ENCODE measurements around the gene MGA. TPM values are rescaled to one million over a fixed set of nuclear protein-coding genes. Genes with fewer than 3 reads are reported as not detected.

The MGA gene
- total RNA-seq, 1 experiment from 2014 or later: 38.5 TPM

DNA sequence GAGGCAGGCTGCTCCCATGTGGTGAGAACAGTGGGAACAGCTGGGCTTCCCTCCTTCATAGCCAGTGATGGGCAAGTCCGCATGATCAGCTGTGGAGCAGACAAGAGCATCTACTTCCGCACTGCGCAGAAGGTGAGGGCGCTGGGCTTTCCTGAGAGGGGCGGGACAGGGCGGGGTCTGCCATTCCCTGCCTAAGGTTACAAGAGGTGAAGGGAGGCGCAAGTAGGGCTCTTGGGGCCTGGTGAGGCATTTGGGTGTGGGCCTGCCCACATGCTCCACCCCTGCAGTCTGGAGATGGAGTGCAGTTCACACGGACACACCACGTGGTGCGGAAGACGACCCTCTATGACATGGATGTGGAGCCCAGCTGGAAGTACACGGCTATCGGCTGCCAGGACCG lies 157.1 kb downstream of the MGA start:
- intact Hi-C loops (cut with micrococcal nuclease; ENCODE audit: unreplicated experiment): loop anchor here (10.0 kb wide), 1 partner anchor 263 kb away; the partner anchor contains the start of gene TYRO3
- Histone ChIP-seq H3F3A (ENCODE audit: insufficient read depth, low read depth) (no peaks in the 10 kb centered on the region), H3K4me2 (no peak overlapping the region), H3K9me2 (ENCODE audit: insufficient read depth) (no peaks in the 10 kb centered on the region), H3K27ac (no peak overlapping the region), H3K79me2 (ENCODE audit: low read depth) (no peaks in the 10 kb centered on the region), H3K27me3 (ENCODE audit: insufficient read depth, low read depth) (no peaks in the 10 kb centered on the region), H4K20me1 (ENCODE audit: insufficient read depth) (no peaks in the 10 kb centered on the region), H3K36me3 (ENCODE audit: low read depth) (no peaks in the 10 kb centered on the region), H3K9me3 (ENCODE audit: insufficient read depth, low read depth) (no peaks in the 10 kb centered on the region), H3K4me1 (replicated peaks; ENCODE audit: insufficient read depth) (no peaks in the 10 kb centered on the region), H2AFZ (no peak overlapping the region), H3K4me3 (no peak overlapping the region)
- no peak for DNase-seq
- ChIA-PET POLR2A (ENCODE audit: unreplicated experiment) (no interaction called here), CTCF (interaction anchor here (0.5 kb wide), 1 partner anchor 19 kb away, joined by 3 read pairs; no protein-coding TSS in a partner anchor)
- TF ChIP-seq EZH2 (IDR thresholded peaks at IDR 0.05; ENCODE audit: low read depth): no peak
- TF ChIP-seq, protein P1, sequence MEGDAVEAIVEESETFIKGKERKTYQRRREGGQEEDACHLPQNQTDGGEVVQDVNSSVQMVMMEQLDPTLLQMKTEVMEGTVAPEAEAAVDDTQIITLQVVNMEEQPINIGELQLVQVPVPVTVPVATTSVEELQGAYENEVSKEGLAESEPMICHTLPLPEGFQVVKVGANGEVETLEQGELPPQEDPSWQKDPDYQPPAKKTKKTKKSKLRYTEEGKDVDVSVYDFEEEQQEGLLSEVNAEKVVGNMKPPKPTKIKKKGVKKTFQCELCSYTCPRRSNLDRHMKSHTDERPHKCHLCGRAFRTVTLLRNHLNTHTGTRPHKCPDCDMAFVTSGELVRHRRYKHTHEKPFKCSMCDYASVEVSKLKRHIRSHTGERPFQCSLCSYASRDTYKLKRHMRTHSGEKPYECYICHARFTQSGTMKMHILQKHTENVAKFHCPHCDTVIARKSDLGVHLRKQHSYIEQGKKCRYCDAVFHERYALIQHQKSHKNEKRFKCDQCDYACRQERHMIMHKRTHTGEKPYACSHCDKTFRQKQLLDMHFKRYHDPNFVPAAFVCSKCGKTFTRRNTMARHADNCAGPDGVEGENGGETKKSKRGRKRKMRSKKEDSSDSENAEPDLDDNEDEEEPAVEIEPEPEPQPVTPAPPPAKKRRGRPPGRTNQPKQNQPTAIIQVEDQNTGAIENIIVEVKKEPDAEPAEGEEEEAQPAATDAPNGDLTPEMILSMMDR (conservative IDR thresholded peaks at IDR 0.05): no peak
- no TSS peak for BruUV-seq (replicated peaks)

DNA sequence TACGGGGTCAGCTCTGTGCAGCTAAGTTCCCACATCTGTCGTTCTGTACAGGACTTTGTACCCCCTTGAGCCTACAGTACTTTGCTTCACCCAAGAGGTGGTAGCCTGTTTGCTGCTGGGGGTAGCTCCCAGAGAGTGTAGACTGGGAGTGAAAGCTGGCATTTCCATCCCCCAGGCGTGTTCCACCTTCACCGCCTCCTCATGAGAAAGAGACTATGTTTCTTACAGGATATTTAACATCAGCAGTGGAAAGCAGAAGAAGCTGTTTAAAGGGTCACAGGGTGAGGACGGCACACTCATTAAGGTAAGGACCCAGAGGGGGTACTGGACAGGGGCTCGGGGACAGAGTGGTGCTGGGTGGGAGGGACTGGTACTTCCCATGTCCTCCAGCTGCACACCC lies 157.6 kb downstream of the MGA start:
- Histone ChIP-seq H3K4me1 (replicated peaks; ENCODE audit: insufficient read depth) (no peaks in the 10 kb centered on the region), H3K4me3 (no peak overlapping the region), H3K27me3 (ENCODE audit: insufficient read depth, low read depth) (no peaks in the 10 kb centered on the region), H3F3A (ENCODE audit: insufficient read depth, low read depth) (no peaks in the 10 kb centered on the region), H4K20me1 (ENCODE audit: insufficient read depth) (no peaks in the 10 kb centered on the region), H3K9me3 (ENCODE audit: insufficient read depth, low read depth) (no peaks in the 10 kb centered on the region), H3K4me2 (no peak overlapping the region), H3K36me3 (ENCODE audit: low read depth) (no peaks in the 10 kb centered on the region), H3K9me2 (ENCODE audit: insufficient read depth) (no peaks in the 10 kb centered on the region), H3K27ac (no peak overlapping the region), H2AFZ (no peak overlapping the region), H3K79me2 (ENCODE audit: low read depth) (no peaks in the 10 kb centered on the region)
- POLR2A ChIA-PET (ENCODE audit: unreplicated experiment): no interaction called here
- TF ChIP-seq EZH2 (IDR thresholded peaks at IDR 0.05; ENCODE audit: low read depth): no peak
- TF ChIP-seq, protein P1 (conservative IDR thresholded peaks at IDR 0.05): no peak
- intact Hi-C loops (cut with micrococcal nuclease; ENCODE audit: unreplicated experiment): loop anchor here (10.0 kb wide), 1 partner anchor 263 kb away; the partner anchor contains the start of gene TYRO3
- DNase-seq: no peak
- CTCF ChIA-PET: interaction anchor here (0.5 to 0.6 kb wide), 2 partner anchors 20 to 44 kb away, joined by 3 to 4 read pairs; no protein-coding TSS in a partner anchor
- no TSS peak for BruUV-seq (replicated peaks)

DNA sequence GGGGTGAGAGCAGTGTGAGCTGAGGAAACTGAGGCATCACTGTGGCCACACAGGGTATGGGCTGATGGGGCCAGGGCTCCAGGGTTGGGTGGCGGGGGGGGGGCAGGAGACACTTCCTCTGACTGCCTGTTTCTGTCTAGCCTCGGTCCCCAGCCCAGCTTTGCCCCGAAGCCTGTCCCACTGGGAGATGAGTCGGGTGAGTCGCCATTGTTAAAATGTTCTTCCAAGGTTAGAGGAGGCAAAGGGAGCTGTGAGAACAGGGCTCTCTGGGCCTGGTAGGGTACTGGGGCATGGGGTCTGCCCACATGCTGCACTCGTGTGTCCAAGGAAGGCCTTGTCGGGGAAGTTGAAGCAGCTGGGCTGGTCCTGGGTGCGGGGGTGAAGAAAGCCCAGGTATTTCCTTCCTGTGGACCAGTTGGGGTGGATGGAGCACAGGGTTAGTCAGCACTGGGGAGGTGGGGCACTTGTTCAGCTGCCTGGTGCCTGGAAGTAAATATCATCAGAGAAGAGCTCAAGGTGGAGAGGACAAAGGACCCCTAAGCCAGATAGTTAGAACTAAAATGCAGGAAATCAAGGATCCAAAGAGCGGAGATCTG lies 159.3 kb downstream of the MGA start:
- TF ChIP-seq, protein P1 (conservative IDR thresholded peaks at IDR 0.05): no peak
- H2AFZ ChIP-seq: no peak overlapping the region
- H3K4me2 ChIP-seq: no peak overlapping the region
- H3K36me3 ChIP-seq (ENCODE audit: low read depth): no peaks in the 10 kb centered on the region
- no peak overlapping the region for H3K4me3 ChIP-seq
- no TSS peak for BruUV-seq (replicated peaks)
- H3K27me3 ChIP-seq (ENCODE audit: insufficient read depth, low read depth): no peaks in the 10 kb centered on the region
- intact Hi-C loops (cut with micrococcal nuclease; ENCODE audit: unreplicated experiment): loop anchor here (10.0 kb wide), 1 partner anchor 265 kb away; the partner anchor contains the start of gene TYRO3
- no peaks in the 10 kb centered on the region for H3K9me2 ChIP-seq (ENCODE audit: insufficient read depth)
- H3F3A ChIP-seq (ENCODE audit: insufficient read depth, low read depth): no peaks in the 10 kb centered on the region
- ChIA-PET CTCF (interaction anchor here (0.6 kb wide), 1 partner anchor 95 kb away, joined by 4 read pairs; no protein-coding TSS in a partner anchor), POLR2A (ENCODE audit: unreplicated experiment) (no interaction called here)
- H3K9me3 ChIP-seq (ENCODE audit: insufficient read depth, low read depth): no peaks in the 10 kb centered on the region
- no peak overlapping the region for H3K27ac ChIP-seq
- no peaks in the 10 kb centered on the region for H3K4me1 ChIP-seq (replicated peaks; ENCODE audit: insufficient read depth)
- no peaks in the 10 kb centered on the region for H3K79me2 ChIP-seq (ENCODE audit: low read depth)
- H4K20me1 ChIP-seq (ENCODE audit: insufficient read depth): no peaks in the 10 kb centered on the region
- no peak for DNase-seq
